HG03103 (cell line): ENCODE measurements around the gene TRIM47.

Experiments used
- ATAC-seq: cut with Tn5 transposase; IDR thresholded peaks from one replicate; pipeline ENCODE4 v1.9.1; 2021; ENCODE audit warnings: low read depth; ENCODE audit not compliant: unreplicated experiment

Gene TRIM47

DNA sequence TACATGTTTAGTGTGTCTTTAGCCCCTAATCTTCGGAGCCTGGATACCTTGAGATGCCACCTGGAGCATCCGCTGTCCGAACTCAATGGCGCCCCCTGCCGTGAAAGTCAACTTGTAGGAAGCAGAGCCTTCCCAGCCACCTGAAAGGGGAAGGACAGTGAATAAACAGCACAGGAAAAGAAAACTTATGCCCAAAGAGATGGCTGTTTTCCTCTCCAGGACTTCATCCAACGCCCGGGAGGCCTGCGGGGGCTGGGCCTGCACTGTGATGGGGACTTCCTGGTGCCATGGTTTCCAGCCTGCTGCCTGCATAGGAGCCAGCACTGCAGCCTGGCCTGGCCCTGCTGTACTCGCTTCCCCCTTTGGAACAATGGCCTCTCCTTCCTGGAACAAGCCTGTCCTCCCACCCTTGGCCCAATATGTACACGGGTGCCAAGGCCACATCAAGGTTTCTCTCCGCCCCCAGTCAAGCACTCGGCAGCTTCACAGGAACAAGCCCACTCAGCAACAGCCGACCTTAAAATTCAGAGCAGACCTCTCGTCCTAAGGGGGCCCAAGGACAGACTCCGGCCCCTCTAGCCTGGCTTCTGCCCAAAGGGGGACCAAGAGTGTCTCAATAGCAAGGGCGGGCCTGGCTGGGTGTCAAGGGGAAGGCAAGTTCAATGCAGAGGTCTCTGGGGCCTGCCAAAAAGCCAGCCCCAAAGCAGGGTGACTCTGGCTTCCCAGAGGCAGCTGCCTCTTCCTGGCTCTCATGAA lies 29.7 kb downstream of the TRIM47 start:
- no peak for ATAC-seq

DNA sequence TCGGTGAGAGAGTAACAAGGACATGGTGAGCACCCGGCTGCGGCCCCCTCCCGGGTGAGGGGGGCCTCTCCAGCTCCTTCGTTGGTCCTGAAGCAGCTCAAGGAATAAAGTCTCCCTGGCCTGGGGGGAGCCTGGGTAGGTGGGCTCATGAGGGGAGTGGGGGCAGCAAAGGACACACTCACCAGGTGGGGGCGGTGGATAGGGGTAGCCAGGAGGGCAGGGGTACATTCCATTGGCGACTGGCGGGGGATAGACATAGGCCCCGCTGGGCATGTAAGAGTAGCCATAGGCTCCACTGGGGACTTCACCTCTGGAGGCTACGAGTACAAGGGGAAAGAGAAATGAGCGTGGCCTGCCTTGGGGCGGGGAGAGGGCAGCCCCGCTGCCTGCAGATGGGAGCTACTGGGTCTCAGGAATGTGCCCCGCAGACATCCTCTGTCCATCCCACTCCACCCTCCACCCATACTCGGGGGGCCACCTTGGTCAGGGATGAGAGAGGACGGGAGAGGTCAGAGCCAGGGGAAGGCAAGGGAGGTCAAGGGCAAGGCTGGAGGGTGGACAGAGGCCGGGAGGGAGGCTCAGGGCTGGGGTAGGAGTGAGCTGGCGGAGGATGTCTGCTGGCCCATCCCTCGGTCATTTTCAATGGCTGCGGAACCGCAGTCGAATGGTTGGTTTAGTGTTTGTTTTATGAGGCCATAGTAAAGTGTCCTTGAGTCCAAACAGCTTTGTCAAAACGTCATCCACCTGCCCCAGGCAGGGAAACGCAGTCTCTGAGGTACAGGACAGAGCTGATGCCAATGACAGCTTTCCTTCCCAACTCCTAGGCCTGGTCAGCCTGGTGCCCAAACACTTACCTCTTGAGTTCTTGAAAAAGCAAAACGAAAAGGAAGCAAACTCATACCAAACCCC lies 30.5 kb downstream of the TRIM47 start:
- ATAC-seq, result no peak

GRCh38 chr17:75846692-75847613 lies 31.4 kb downstream of the TRIM47 start:
- no peak for ATAC-seq

- no peak for ATAC-seq
Observed at GRCh38 chr17:75845933-75846691, 32.3 kb downstream of the TRIM47 start.

DNA sequence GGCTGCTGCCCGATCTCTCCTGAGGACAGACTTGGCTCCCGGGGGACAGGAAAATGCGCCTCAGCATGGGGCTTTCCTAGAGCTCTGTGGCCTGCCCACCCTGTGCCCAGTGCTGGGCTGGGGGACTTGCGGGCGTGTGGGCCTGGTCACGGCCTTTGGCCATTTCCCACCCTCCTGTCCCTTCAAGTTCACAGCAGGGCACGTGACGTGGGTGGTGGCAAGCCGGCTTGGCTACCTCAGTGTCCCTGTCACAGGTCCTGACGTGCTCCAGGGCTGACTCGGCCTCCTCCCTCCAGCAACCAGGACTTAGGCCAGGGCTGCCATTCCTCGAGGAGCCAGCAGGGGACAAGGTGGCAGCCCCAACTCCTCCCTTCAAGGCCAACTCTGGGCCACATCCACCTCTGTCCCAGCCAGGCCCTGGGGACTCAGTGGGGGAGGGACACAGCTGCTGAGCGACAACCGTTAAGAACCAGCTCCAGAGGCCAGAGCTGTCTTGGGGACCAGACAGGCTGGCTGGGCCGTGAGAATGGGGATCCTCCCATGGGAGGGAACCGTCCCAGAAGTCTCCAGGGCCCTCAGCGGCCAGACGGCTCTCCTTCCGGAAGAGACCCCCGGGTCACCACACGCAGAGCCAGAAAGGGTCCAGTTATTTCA lies 33.2 kb downstream of the TRIM47 start:
- ATAC-seq, result peak; percentile 69

DNA sequence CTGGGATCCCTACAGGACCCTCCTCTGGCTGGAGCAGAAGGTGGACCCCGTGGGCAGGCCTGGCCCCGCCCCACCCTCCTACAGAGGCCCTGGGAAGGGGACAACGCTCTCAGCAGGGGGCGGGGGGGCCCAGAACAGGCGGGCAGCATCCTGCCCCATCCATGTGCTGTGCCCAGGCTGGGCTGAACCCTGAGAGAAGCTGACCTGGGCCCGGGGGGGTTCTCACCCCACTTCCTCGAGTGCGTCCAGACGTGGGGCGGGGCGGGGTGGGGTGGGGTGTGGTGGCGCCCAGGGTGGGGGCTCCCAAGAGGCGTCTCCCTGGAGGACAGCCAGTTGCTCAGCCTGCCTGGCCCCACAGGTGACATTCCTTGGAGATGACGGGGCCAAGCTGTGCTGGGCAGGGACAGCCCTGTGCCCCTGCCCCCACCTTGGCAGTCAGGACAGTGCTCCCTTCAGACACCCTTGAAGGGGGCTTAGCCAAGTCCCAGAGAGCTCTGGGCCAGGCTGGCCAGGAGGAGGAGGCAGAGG lies 33.8 kb downstream of the TRIM47 start:
- peak; percentile 7 for ATAC-seq

- ATAC-seq, result no peak
Observed at GRCh38 chr17:75843577-75844529, 34.5 kb downstream of the TRIM47 start, which contains the start of gene UNC13D. Gene UNC13D (minus strand): TSS chr17:75844404. CDS start chr17:75844337, 67 bp downstream.

- no peak for ATAC-seq
Observed at GRCh38 chr17:75842963-75843576, 35.3 kb downstream of the TRIM47 start.

GRCh38 chr17:75842411-75842810 lies 36.0 kb downstream of the TRIM47 start:
- no peak for ATAC-seq

DNA sequence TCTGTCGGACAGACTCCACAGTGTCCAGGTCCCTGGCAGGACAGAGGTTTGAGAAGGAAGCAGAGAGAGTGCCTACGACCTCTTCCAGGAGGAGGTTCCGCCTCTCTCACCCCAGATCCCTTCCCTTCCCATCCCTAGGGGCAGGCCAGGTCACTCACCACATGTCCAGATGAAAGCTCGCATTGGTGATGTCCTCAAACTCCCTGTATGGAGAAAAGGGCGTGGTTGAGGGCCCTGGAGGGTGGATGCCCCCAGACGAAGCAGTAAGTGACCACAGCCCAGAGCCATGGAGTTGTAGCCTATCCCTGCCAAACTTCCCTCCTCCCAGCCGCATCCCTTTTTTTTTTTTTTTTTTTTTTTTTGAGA lies 37.6 kb downstream of the TRIM47 start:
- ATAC-seq, result no peak

DNA sequence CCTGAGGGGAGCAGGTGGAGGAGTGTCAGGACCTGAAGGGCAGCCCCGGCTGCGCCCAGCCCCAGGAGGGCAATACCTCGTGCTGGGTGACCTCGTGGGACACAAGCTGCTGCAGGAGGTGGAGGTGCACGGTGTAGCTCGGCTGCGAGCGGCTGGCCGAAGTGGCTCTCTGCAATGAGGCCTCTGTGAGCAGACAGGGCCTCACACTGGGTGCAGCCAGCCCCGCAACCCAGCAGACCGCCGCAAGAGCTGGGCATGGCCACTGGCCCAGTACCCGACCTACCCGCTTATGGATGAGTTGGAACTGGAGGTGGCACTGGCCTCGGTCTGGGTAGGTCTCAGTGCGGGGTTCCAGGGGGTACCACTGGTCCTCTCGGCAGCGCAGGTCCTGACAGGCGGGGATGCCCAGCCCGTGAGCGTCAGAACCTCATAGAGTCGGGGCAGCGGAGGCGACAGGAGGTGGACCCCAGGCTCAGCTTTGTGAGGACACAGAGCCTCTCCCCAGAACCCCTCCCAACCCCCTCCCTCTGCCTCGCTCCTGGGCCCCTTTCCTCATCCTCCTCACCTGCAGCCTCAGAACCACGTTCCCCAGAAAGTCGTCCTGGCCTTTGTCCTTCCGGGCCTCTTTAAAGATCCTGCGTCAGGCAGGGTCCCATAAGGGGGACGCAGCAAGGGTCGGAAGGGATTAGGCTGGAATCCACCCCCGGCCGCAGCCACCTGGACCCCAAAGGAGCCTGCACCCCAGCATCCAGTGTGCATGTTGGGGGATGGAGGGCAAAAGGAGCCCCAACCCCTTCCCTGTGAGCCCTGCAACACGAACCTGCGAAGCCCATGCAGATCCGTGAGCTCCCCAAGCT lies 38.2 kb downstream of the TRIM47 start:
- ATAC-seq, result no peak

DNA sequence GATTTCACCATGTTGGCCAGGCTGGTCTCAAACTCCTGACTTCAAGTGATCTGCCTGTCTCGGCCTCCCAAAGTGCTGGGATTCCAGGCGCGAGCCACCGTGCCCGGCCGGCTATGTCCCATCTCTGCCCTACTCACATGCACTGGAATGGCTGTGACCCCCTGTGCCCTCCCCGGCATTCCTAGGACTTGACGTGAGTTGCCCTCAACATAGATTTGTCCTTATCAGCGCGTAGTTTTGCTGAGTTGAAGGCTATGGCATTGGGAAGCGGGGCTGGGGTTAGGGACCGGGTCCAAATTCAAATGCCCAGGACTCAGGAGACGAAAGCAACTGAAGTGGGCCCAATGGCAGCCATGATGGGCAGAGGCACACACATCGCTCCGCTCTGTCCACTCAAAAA lies 40.0 kb downstream of the TRIM47 start:
- ATAC-seq, result no peak

DNA sequence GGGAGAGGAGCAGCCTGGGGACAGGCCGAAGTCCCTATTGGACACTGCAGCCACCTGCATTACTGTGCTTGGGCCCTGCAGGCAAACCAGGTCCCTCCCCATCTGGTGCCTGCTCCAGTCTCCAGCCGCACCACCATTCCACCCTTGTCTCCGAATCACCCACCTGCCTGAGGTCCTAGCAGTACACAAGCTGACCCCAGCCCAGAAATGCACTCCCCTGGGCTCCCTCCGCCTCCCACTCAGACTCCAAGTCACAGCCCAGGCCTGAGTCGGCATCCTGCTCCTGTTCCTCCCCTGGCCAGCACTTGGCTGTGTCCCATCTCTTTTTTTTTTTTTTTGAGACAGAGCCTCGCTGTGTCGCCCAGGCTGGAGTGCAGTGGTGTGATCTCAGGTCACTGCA lies 40.5 kb downstream of the TRIM47 start:
- no peak for ATAC-seq

- no peak for ATAC-seq
Observed at GRCh38 chr17:75836605-75837004, 41.8 kb downstream of the TRIM47 start.

GRCh38 chr17:75835654-75835987 lies 42.8 kb downstream of the TRIM47 start:
- no peak for ATAC-seq

GRCh38 chr17:75834928-75835653 lies 43.3 kb downstream of the TRIM47 start:
- ATAC-seq, result no peak
